GM21423 (cell line): ENCODE measurements around the gene GOLGA8B.
"Not testable (repeated sequence)": the region's sequence is repeated elsewhere in the genome, so short reads cannot be mapped to it uniquely, and the experiment has no call there.

ENCODE experiments used
- ATAC-seq: cut with Tn5 transposase; IDR thresholded peaks from one replicate; pipeline ENCODE4 v1.9.1; 2021; ENCODE audit warnings: mild to moderate bottlenecking, moderate library complexity; ENCODE audit not compliant: unreplicated experiment

Gene GOLGA8B

DNA sequence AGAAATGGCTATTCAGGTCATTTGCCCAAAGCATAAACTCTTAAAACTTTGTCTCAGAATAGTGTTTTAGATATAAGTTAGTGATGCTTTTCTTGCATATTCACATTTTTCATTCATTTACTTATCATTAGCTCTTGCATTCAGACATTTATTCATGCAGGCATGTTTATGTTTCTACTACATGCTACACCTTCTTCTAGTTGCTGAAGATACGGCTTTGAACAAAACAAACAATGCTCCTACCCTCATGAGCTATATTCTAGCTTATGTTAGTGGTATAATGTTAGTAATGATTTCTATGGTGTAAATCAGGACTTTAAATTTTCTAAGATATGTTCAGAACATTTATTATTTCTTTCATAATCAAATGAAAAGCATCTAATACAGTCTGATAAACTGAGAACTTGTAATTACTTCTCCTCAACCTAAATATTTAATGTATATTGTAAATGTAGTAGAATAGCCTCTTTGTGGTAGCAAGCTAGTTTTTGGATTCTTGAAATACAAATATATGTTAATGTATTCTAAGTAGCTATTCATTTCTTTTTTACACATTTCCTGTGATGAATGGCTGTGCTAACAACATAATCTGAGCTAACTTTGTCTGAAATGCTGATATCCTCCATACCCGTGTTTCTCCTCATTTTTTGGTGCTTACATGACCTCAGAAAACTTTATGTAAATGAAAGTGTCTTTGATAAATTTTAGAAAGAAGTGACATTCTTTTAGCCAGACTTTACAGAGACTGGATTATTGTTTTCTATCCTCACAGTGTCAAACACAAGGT lies 15.5 kb upstream of the GOLGA8B start:
- no peak for ATAC-seq

- no peak for ATAC-seq
These were observed 13.9 kb upstream of the GOLGA8B start for GRCh38 chr15:34597316-34597715.

DNA sequence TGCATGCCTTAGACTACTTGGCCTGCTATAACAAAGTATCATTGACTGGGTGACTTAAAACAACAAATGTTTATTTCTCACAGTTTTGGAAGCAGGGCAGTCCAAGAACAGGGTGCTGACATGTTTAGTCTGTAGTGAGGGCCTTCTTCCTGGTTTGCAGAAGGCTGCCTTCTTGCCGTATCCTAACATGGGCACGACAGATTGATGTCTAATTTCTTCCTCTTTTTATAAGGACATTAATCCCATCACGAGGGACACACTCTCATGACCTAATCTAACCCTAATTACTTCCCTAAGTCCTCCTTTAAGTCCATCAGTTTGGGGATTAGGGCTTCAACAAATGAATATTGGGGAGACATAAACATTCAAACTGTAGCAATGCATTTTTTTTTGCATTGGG lies 10.9 kb upstream of the GOLGA8B start:
- no peak for ATAC-seq

- no peak for ATAC-seq
These were observed 7.9 kb upstream of the GOLGA8B start for GRCh38 chr15:34591306-34591705.

- peak; percentile 26 for ATAC-seq
These were observed 4.7 kb upstream of the GOLGA8B start for GRCh38 chr15:34588046-34588674.

DNA sequence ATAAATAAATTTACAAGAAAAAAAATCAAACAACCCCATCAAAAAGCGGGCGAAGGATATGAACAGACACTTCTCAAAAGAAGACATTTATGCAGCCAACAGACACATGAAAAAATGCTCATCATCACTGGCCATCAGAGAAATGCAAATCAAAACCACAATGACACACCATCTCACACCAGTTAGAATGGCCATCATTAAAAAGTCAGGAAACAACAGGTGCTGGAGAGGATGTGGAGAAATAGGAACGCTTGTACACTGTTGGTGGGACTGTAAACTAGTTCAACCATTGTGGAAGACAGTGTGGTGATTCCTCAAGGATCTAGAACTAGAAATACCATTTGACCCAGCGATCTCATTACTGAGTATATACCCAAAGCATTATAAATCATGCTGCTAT lies 2.5 kb upstream of the GOLGA8B start:
- ATAC-seq: not testable (repeated sequence)

DNA sequence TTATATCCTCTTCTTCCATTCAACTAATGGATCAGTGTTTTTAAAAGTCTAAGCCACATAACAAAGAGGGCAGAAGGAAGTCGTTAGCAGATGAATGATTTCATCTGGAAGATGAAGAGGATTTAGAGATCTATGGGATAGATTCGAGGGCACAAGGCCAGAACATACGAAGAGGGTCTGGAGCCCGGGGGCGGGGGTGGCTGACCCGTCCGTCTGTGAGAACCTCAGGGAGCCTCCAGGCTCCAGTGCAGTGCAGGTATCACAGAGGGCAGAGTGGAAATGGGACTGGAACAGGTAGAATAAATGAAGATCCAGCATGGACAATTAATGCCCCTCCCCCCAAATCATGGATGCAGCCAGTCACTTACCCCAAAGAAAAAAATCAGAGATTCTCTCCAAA lies 1.5 kb upstream of the GOLGA8B start:
- no peak for ATAC-seq

DNA sequence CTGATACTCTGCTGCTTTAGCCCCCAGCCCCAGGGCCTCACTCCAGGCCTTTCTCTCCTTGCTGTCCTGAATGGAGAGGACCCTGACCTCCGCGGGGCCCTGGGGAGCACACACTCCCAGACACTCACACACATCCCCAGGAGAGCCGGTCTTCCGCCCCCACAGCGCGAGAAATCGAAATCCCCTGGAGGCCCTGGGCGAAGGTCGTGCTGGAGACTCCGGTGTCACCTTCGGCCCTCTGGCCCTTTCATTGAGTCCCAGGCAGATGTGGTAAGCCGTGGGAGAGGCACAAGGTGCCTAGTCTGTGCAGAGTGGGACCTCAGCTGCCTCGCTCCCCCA lies 848 bp upstream of the GOLGA8B start:
- no peak for ATAC-seq

GRCh38 chr15:34582461-34583371 lies 735 bp downstream of the GOLGA8B start:
- ATAC-seq: peak; percentile 56

DNA sequence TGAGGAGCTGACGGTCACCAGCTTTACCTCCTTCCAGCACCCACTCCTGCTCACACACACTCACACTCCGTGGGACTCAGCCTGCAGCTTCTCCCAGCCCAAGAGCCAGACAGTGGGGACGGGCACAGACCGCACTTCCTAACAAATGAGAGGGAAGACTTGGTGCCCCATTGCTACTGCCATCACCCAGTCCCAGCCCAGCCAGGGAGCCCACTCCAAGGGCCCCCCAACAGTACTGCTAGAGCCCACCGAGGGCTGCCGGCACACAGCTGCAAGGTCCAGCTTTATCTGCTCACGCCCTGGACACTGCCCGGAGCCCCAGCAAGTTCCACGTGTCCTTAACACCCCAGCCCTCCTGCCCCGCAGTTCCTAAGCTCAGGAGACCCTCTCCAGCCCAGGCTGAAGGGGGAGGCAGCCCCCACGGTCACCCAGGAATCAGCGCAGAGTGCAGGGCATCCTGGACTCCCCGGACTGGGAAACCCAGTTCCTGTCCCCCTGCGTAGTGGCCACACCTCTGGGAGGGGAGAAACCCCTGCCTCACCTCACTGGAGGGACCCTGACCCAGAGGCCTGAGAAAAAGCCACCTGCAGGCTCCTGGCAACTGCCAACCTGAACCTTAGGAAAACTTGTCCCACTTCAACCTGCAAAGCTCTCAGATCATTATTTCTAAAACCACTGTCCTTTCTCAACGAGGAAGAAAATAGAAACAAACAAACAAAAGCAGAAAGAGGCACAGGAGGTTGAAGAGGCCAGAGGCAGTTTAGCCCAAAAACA lies 1.6 kb downstream of the GOLGA8B start:
- not testable (repeated sequence) for ATAC-seq

- ATAC-seq: no peak
These were observed 2.4 kb downstream of the GOLGA8B start for GRCh38 chr15:34581043-34581365.

DNA sequence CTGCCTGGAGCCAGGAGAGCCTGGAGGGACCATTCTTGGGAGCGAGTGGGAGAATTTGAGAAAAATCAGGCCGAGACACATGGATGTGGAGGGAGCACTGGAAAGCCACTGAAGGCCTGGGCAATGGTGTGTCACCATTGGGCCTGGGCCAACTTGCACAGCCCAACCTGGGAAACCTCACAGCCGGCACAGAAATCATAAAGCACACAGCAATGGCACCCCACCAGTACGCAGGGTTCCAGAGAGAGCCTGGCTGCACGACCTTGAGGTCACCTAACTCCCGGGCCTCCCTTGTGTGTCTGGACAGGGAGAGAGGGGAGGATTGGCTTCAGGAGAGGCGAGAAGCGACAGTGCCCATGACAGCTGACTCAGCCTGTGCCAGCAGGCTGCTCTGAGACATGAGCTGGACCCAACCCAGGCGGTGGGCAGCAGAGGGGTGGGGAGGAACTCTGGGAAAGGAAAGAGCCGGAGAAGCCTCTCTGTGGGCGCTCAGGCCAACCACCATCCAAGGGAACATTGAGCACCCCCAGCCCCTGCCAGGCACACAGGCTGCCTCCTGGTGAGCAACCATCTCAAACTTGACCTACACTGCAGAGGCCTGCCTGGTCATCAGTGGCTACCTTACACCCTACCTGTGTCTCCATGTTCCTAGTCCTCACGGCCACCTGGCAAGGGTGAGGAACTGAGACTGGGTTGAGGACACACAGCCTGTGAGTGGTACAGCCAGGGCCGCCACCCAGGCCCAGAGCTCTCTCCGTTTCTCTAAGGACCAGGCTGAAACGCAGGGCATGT lies 3.0 kb downstream of the GOLGA8B start:
- not testable (repeated sequence) for ATAC-seq

GRCh38 chr15:34578283-34578674 lies 5.2 kb downstream of the GOLGA8B start:
- ATAC-seq: no peak

- ATAC-seq: not testable (repeated sequence)
These were observed 5.7 kb downstream of the GOLGA8B start for GRCh38 chr15:34577658-34578282.

DNA sequence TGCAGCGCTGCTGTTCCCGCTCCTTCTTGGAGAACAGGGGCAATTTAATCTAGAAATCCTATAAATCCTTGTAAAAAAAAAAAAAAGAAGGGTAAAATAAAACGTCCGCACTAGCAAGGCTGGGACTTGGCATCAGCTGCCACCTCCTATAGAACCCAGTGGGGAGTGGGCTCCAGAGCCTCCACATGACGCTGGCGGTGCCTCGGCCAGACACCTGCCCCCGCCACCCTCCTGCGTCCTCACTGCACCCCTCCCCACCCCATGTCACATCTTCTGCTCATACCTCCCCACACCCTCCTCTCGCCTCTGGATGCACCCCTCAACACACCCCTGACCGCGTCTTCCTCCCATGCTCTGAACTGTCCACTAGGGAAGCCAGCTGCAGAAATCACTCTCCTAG lies 8.4 kb downstream of the GOLGA8B start:
- not testable (repeated sequence) for ATAC-seq

DNA sequence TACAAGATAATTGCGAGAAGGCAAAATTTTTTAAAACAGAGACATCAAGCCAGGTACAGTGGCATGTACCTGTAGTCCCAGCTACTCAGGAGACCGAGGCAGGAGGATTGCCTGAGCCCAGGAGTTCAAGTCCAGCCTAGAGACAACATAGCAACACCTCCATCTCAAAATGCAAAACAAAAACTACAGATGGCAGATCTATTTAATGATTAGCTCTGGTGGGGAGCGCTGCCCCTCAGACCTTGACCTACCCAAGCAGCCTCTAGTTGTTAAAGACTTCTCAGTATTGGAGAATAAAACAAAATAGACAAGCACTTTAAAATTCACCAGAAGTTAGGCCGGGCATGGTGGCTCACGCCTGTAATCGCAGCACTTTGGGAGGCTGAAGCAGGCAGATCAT lies 10.5 kb downstream of the GOLGA8B start:
- ATAC-seq: not testable (repeated sequence)

- peak; percentile 16 for ATAC-seq
These were observed 11.3 kb downstream of the GOLGA8B start for GRCh38 chr15:34572019-34572641.

- not testable (repeated sequence) for ATAC-seq
These were observed 13.6 kb downstream of the GOLGA8B start for GRCh38 chr15:34569670-34570396.

DNA sequence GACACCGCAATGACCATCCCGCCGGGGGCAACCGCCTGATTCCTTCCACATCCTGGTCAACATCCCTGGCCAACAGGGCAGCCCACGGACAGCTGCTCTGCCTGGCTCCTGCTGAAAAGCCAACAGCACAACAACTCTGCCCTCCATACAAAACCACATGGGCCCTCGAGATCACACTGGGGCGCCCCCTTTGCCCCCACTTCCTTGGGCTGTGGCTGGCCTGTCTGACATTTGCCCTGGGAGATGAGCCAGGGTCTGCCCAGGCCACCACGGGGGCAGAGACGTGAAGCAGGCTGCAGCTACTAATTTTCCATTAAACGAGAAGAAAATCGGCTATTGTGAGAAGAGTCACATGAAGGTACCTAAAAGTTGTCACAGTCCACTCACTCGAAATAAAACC lies 16.3 kb downstream of the GOLGA8B start:
- ATAC-seq: not testable (repeated sequence)
